Hematopoietic multipotent progenitor cell treated with erythropoietin and hydrocortisone succinate and interleukin-3 and kit ligand, for 6 days (in vitro differentiated cells): Measurements from ENCODE around the gene DUSP1.

ENCODE experiments used
- DNase-seq: peaks from one replicate; pipeline ENCODE4 v3.0.0-alpha.2; 2015

Gene DUSP1

DNA sequence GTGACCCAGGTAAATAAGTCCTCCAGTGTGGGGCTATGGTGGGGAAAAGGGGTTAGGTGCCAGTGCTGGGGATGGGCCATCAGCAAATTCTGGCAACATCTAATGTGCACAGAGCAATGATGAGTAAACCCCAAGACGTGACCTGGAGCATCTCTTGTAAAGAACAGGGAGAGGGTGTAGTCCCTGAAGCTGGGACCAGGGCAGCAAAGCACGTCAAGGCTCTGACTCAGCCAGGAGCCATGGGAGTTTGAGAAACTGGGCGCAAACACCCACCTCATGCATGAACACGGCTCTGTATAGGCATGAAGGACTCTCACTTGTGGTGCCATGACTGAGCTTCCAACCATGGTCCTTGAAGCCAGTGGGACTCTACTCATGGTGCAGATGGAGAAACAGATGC, 51.8 kb downstream of the DUSP1 start:
- DNase-seq = no peak

DNA sequence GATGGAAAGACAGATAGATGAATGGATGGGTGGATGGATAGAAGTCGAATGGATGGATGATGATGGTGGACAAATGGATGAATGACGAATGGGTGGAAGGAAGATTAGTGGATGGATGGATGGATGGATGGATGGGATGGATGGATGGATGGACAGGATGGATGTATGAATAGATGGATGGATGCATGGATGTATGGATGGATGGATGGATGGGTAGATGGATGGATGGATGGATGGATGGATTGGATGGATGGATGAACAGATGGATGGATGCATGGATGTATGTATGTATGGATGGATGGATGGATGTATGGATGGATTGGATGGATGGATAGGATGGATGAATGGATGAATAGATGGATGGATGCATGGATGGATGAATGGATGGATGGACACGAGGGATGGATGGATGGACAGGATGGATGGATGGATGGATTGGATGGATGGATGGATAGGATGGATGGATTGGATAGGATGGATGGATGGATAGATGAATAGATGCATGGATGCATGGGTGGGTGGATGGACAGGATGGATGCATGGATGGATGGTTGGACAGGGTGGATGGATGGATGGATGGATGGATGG, 52.4 kb downstream of the DUSP1 start:
- no peak for DNase-seq
